GM18520 (cell line): ENCODE measurements around the gene ZNRF3.
"Not testable (repeated sequence)": the region's sequence is repeated elsewhere in the genome, so short reads cannot be mapped to it uniquely, and the experiment has no call there.

Experiments
- ATAC-seq: cut with Tn5 transposase; IDR thresholded peaks from one replicate; pipeline ENCODE4 v1.9.1; 2021; ENCODE audit not compliant: unreplicated experiment

Gene ZNRF3

GRCh38 chr22:28882878-28883656 is at the start of gene ZNRF3:
Gene ZNRF3 (plus strand): TSS chr22:28883572. CDS start chr22:28883767, 195 bp downstream.
- no peak for ATAC-seq

GRCh38 chr22:28835630-28836189 is 47.7 kb upstream of the ZNRF3 start:
- no peak for ATAC-seq

DNA sequence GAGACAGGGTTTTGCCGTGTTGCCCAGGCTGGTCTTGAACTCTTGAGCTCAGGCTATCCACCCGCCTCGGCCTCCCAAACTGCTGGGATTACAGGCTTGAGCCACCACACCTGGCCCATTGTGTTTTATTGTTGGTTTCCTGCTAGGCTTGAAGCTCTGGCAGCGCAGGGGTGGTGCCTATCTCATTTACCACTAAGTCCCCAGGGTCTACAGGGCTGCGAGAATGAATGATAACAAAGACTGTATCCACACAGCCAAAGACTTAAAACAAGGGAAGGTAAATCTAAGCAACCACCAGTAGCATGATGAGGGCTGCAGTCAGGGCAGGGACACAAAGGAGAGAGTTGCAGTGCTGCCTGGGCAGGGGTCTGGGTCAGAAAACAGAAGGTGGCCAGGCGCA is 45.7 kb upstream of the ZNRF3 start:
- ATAC-seq = no peak

- no peak for ATAC-seq
Observed at GRCh38 chr22:28838971-28839370, 44.4 kb upstream of the ZNRF3 start.

GRCh38 chr22:28841111-28841510 is 42.3 kb upstream of the ZNRF3 start:
- ATAC-seq = no peak

DNA sequence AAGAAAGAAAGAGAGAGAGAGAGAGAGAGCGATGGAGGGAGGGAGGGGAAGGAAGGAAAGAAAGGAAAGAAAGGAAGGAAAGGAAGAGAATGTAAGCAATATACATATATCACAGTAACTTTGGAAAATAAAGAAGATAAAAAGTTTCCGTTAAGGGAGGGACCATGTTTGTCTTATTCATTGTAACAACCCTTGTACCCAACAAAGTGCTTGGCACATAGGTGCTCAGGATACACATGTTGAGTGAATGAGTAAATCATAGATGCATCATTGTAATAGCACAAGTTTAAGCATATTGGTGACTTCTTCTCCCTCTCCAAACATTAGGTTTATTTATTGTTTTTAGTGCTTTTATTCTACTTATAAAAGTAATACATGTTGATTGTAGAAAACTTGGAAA is 39.7 kb upstream of the ZNRF3 start:
- ATAC-seq = no peak

DNA sequence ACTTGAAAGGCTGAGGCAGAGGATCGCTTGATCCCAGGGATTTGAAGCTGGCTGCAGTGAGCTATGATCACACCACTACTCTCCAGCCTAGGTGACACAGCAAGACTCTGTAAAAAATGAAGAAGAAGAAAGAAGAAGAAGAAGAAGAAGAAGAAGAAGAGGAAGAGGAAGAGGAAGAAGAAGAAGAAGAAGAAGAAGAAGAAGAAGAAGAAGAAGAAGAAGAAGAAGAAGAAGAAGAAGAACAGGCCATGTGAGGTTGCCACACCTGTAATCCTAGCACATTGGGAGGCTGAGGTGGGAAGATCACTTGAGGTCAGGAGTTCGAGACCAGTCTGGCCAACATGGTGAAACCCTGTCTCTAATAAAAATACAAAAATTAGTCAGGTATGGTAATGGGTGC is 39.1 kb upstream of the ZNRF3 start:
- ATAC-seq = not testable (repeated sequence)

DNA sequence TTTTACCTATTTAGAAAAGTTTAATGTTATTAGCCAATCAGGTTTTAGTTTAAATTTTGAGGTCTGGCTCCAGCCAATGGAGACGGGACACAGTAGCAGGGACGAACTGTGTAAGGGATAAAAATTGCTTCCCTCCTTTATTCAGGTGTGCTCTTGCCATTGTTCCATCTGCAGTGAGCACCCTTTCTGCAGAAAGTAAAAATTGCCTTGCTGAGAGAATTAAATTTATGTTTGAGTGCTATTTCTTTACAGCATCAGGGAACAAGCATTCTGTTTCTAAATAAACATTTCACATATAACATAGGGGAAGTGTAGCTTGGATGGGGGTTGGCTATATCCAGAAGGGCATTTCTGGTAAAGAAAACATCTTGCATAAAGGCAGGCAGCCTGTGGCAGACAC is 36.4 kb upstream of the ZNRF3 start:
- ATAC-seq = no peak

GRCh38 chr22:28855355-28856094 is 27.8 kb upstream of the ZNRF3 start:
- ATAC-seq = no peak

DNA sequence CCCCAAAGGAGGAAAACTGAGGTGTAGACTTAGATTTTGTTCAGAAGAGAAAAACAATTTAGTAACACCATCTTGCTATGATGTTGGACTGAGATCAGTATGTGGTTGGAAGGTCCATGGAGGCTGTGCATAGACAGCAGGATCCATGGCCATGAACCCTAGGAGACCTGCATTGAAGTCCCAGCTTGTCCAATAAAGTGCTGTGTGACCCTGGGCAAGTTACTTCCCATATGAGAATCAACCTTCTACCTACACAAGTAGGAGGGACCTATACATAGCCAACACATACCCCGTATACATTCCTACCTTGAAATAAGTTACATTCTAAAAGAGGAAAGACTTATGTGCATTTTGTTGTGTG is 27.3 kb upstream of the ZNRF3 start:
- ATAC-seq = no peak

DNA sequence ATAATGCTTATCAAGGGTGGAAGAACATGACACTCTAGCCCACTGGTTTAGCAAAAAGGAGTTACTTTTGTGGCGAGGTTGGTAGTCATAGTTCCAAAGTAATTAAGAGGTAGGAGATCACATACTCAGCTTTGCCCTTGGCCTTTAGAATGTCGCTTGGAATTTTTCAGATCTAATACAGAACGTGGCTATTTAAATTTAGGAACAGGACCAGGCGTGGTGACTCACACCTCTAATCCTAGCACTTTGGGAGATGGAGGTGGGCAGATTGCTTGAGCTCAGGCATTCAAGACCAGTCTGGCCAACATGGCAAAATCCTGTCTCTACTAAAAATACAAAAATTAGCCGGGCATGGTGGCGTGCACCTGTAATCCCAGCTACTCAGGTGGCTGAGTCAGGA is 26.1 kb upstream of the ZNRF3 start:
- no peak for ATAC-seq

DNA sequence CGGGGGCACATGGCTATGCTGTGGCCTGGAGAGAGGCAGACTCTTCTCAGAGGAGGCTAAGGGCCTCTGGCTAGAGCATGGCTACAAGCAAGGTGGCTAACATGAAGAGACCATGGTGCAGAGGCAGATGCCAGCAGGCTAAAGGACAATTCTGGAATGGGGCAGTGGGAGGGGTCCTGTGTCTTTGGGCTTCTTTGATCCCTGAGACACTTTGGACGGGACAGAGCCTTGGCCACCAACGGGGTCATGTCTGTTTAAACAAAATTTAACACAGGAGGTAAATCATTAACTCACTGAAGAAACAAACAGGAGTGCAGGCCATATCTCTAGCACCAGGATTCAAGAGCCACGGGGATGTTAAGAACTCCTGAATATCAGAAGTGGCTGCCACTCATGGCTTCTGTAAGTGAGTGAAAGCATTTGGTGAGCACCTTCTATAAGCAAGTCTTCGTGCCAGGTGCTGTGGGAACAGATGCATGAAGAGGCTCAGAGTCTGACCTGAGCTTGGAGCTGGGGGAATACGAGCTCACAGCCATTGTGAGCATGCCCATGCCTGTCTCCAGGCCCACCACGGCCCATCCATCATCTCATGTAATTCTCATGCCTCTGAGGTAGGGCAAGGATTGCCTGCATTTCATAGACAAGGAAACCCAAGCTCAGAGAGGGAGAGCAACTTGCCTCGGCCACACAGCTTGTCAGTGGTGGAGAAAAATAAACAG is 18.3 kb upstream of the ZNRF3 start:
- ATAC-seq = no peak

DNA sequence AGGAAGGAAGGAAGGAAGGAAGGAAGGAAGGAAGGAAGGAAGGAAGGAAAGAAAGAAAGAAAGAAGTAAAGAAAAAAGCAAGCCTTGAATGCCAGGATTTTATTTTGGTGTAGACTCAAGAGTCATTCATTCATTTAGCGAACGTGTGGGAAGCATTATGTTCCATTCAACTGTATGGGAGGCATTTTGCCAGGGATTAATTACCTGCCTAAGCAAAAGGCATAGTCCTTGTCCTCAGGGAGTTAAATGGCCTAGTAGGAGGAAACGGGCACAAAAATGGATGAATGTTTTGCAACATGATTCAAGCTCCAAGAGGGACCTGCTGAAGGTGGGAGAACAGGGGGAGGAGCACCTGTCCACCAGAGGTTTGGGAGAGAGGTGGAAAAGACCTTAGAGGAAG is 16.2 kb upstream of the ZNRF3 start:
- no peak for ATAC-seq

GRCh38 chr22:28868389-28868788 is 15.0 kb upstream of the ZNRF3 start:
- not testable (repeated sequence) for ATAC-seq

GRCh38 chr22:28869736-28870135 is 13.6 kb upstream of the ZNRF3 start:
- ATAC-seq = no peak

GRCh38 chr22:28873183-28873963 is 10.0 kb upstream of the ZNRF3 start:
- ATAC-seq = no peak

DNA sequence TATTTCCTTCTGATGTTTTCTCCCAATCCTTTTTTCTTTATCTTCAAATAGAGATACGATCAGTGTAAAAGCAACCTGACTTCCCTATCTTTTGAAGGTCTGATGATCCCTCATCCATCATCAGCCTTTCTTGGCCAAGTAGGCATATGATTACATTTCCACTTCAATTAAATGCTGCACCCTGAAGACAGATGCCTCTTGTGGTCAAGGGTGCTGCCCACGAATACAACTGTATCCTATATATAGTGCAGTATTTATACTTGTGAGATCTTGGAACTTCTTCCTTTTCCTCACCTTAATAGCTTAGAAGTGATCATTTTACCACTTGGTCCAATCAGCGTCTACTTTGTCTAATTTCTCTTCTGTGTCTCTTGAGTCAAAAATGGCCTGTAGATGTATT is 9.3 kb upstream of the ZNRF3 start:
- no peak for ATAC-seq

- no peak for ATAC-seq
Observed at GRCh38 chr22:28874811-28875320, 8.5 kb upstream of the ZNRF3 start.

- no peak for ATAC-seq
Observed at GRCh38 chr22:28882545-28882877, 861 bp upstream of the ZNRF3 start.

DNA sequence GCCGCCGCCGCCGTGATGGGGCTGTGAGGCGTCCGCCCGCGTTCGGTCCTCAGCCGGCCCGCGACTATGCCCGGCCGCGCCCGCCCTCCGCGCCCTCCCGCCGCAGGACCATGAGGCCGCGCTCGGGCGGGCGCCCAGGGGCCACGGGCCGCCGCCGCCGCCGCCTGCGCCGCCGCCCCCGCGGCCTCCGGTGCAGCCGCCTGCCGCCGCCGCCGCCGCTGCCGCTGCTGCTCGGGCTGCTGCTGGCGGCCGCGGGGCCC is 215 bp downstream of the ZNRF3 start:
- ATAC-seq = no peak
